ENCODE measurements around the gene SEC16B. TPM values are rescaled to one million over a fixed set of nuclear protein-coding genes. Genes with fewer than 3 reads are reported as not detected.

The SEC16B gene
- total RNA-seq, 2 experiments from 2014 or later: not detected

GRCh38 chr1:178010674-178011464 is 41.0 kb upstream of the SEC16B start:
- no peaks in the 10 kb centered on the region for H3K36me3 ChIP-seq (ENCODE audit: insufficient read depth, low read length)
- H3K27me3 ChIP-seq (ENCODE audit: control insufficient read depth in 1 of 2, insufficient read depth in 2 of 2, low read length in 2 of 2): no peaks in the 10 kb centered on the region
- Mint-ChIP-seq H3K36me3 (ENCODE audit: low read depth) (no peaks in the 10 kb centered on the region), H3K27me3 (no peaks in the 10 kb centered on the region), H3K4me1 (ENCODE audit: low read depth) (no peaks in the 10 kb centered on the region), H3K9me3 (no peaks in the 10 kb centered on the region), H3K4me3 (no peak overlapping the region), H3K27ac (no peak overlapping the region)
- ATAC-seq (ENCODE audit: poor library complexity) (no peak), DNase-seq (no peak)
- no peaks in the 10 kb centered on the region for H3K4me1 ChIP-seq (ENCODE audit: insufficient read depth, low read length)
- intact Hi-C loops (cut with DNase I, micrococcal nuclease): no loop called here
- H3K27ac ChIP-seq (ENCODE audit: low read depth in 1 of 2, low read length in 2 of 2): no peak overlapping the region
- CTCF ChIA-PET: no interaction called here
- H3K4me3 ChIP-seq (ENCODE audit: low read length): no peak overlapping the region
- POLR2A ChIA-PET: no interaction called here
- no peaks in the 10 kb centered on the region for H3K9me3 ChIP-seq (ENCODE audit: control insufficient read depth in 1 of 2, insufficient read depth in 1 of 2, low read length in 2 of 2)
- no peak for TF ChIP-seq CTCF (IDR thresholded peaks at IDR 0.05)

GRCh38 chr1:178006043-178006442 is 36.2 kb upstream of the SEC16B start:
- no peak for DNase-seq
- no peaks in the 10 kb centered on the region for H3K36me3 Mint-ChIP-seq (ENCODE audit: low read depth)
- no peaks in the 10 kb centered on the region for H3K4me1 Mint-ChIP-seq (ENCODE audit: low read depth)
- Histone ChIP-seq H3K9me3 (ENCODE audit: control insufficient read depth in 1 of 2, insufficient read depth in 1 of 2, low read length in 2 of 2) (no peaks in the 10 kb centered on the region), H3K36me3 (ENCODE audit: insufficient read depth, low read length) (no peaks in the 10 kb centered on the region), H3K27me3 (ENCODE audit: control insufficient read depth in 1 of 2, insufficient read depth in 2 of 2, low read length in 2 of 2) (no peaks in the 10 kb centered on the region), H3K4me3 (ENCODE audit: low read length) (no peak overlapping the region), H3K4me1 (ENCODE audit: insufficient read depth, low read length) (no peaks in the 10 kb centered on the region), H3K27ac (ENCODE audit: low read depth in 1 of 2, low read length in 2 of 2) (no peak overlapping the region)
- H3K9me3 Mint-ChIP-seq: no peaks in the 10 kb centered on the region
- POLR2A ChIA-PET: no interaction called here
- H3K27ac Mint-ChIP-seq: no peak overlapping the region
- intact Hi-C loops (cut with DNase I, micrococcal nuclease): no loop called here
- H3K4me3 Mint-ChIP-seq: no peak overlapping the region
- no peak for TF ChIP-seq CTCF (IDR thresholded peaks at IDR 0.05)
- no peak for ATAC-seq (ENCODE audit: poor library complexity)
- CTCF ChIA-PET: no interaction called here
- peaks cover 6% of the 10 kb centered on the region for H3K27me3 Mint-ChIP-seq

GRCh38 chr1:178005450-178005849 is 35.6 kb upstream of the SEC16B start:
- Mint-ChIP-seq H3K36me3 (ENCODE audit: low read depth) (no peaks in the 10 kb centered on the region), H3K4me1 (ENCODE audit: low read depth) (no peaks in the 10 kb centered on the region), H3K9me3 (no peaks in the 10 kb centered on the region), H3K4me3 (no peak overlapping the region), H3K27me3 (peaks cover 6% of the 10 kb centered on the region), H3K27ac (no peak overlapping the region)
- intact Hi-C loops (cut with DNase I, micrococcal nuclease): no loop called here
- ChIA-PET CTCF (no interaction called here), POLR2A (no interaction called here)
- ATAC-seq (ENCODE audit: poor library complexity): no peak
- no peak for DNase-seq
- Histone ChIP-seq H3K36me3 (ENCODE audit: insufficient read depth, low read length) (no peaks in the 10 kb centered on the region), H3K27ac (ENCODE audit: low read depth in 1 of 2, low read length in 2 of 2) (no peak overlapping the region), H3K27me3 (ENCODE audit: control insufficient read depth in 1 of 2, insufficient read depth in 2 of 2, low read length in 2 of 2) (no peaks in the 10 kb centered on the region), H3K4me3 (ENCODE audit: low read length) (no peak overlapping the region), H3K9me3 (ENCODE audit: control insufficient read depth in 1 of 2, insufficient read depth in 1 of 2, low read length in 2 of 2) (no peaks in the 10 kb centered on the region), H3K4me1 (ENCODE audit: insufficient read depth, low read length) (no peaks in the 10 kb centered on the region)
- TF ChIP-seq CTCF (IDR thresholded peaks at IDR 0.05): no peak
